HG02642 (cell line): ENCODE measurements around the gene TOP1.

Experiments used
- ATAC-seq: cut with Tn5 transposase; IDR thresholded peaks from one replicate; pipeline ENCODE4 v1.9.1; 2021; ENCODE audit warnings: mild to moderate bottlenecking; ENCODE audit not compliant: unreplicated experiment, poor library complexity

The TOP1 gene

GRCh38 chr20:41028359-41029149 is at the start of gene TOP1:
Gene TOP1 (plus strand): TSS chr20:41028822. CDS start chr20:41029068, 246 bp downstream.
- peak; percentile 93 for ATAC-seq

GRCh38 chr20:40979247-40979646 is 49.4 kb upstream of the TOP1 start:
- no peak for ATAC-seq

- peak; percentile 66 for ATAC-seq
Observed at GRCh38 chr20:40980106-40980827, 48.4 kb upstream of the TOP1 start.

GRCh38 chr20:40980828-40981310 is 47.8 kb upstream of the TOP1 start:
- ATAC-seq = no peak

GRCh38 chr20:40982415-40983145 is 46.0 kb upstream of the TOP1 start:
- no peak for ATAC-seq

- ATAC-seq = no peak
Observed at GRCh38 chr20:40983898-40984297, 44.7 kb upstream of the TOP1 start.

GRCh38 chr20:40984496-40984895 is 44.1 kb upstream of the TOP1 start:
- no peak for ATAC-seq

GRCh38 chr20:40986774-40987173 is 41.8 kb upstream of the TOP1 start:
- ATAC-seq = no peak

- ATAC-seq = peak; percentile 60
Observed at GRCh38 chr20:40990542-40991120, 38.0 kb upstream of the TOP1 start.

- peak; percentile 93 for ATAC-seq
Observed at GRCh38 chr20:40991181-40991889, 37.3 kb upstream of the TOP1 start.

GRCh38 chr20:40992349-40993113 is 36.1 kb upstream of the TOP1 start:
- no peak for ATAC-seq

- ATAC-seq = no peak
Observed at GRCh38 chr20:40993794-40994540, 34.7 kb upstream of the TOP1 start.

- no peak for ATAC-seq
Observed at GRCh38 chr20:40996326-40996725, 32.3 kb upstream of the TOP1 start.

- no peak for ATAC-seq
Observed at GRCh38 chr20:40997116-40997515, 31.5 kb upstream of the TOP1 start.

GRCh38 chr20:40999841-41000240 is 28.8 kb upstream of the TOP1 start:
- no peak for ATAC-seq

- ATAC-seq = no peak
Observed at GRCh38 chr20:41000628-41001027, 28.0 kb upstream of the TOP1 start.

GRCh38 chr20:41001497-41001896 is 27.1 kb upstream of the TOP1 start:
- ATAC-seq = no peak

- no peak for ATAC-seq
Observed at GRCh38 chr20:41002842-41003142, 25.8 kb upstream of the TOP1 start.
